Keratinocyte (primary cell): ENCODE results near the gene CDK17. TPM values are rescaled to one million over a fixed set of nuclear protein-coding genes. Genes with fewer than 3 reads are reported as not detected.

Source experiments
- DNase-seq: peaks from one replicate; pipeline ENCODE4 v3.0.0-alpha.2; 2011; ENCODE audit warnings: low read depth, missing footprints, low spot score
- FAIRE-seq: peaks from 2 replicates; lab custom pipeline; 2011; peaks lifted over from hg19 to GRCh38; lab: Jason Lieb, UNC
- H2AFZ ChIP-seq: 2 replicates; pipeline ENCODE4 v1.6.0; 2012; ENCODE audit warnings: low read length, control low read depth, inconsistent platforms; ENCODE audit not compliant: control insufficient read depth
- H3K27ac ChIP-seq: 2 replicates; pipeline ENCODE4 v1.5.1; 2011; ENCODE audit warnings: low read length; ENCODE audit not compliant: control insufficient read depth, insufficient read depth
- H3K27me3 ChIP-seq: 3 replicates; pipeline ENCODE4 v1.6.0; 2011; ENCODE audit warnings: low read length; ENCODE audit not compliant: control insufficient read depth, insufficient read depth; ENCODE audit errors: extremely low read depth
- H3K36me3 ChIP-seq, 2 experiments: 2 replicates in 1 of 2; 3 replicates in 1 of 2; pipeline ENCODE4 v1.5.1; 2011; ENCODE audit warnings: low read length in 2 of 2, mild to moderate bottlenecking in 1 of 2; ENCODE audit not compliant: control insufficient read depth in 2 of 2, insufficient read depth in 2 of 2; ENCODE audit errors: extremely low read depth in 1 of 2
- H3K4me1 ChIP-seq: 3 replicates; pipeline ENCODE4 v1.5.1; 2011; ENCODE audit warnings: low read length; ENCODE audit not compliant: control insufficient read depth, insufficient read depth; ENCODE audit errors: extremely low read depth
- H3K4me2 ChIP-seq: 3 replicates; pipeline ENCODE4 v1.6.0; 2011; ENCODE audit warnings: low read depth, low read length; ENCODE audit not compliant: control insufficient read depth, insufficient read depth; ENCODE audit errors: extremely low read depth
- H3K4me3 ChIP-seq, 3 experiments: fragments of 200-600 bp in 1 of 3; sonication (generic) in 1 of 3; 2 replicates in 2 of 3; 3 replicates in 1 of 3; pipeline ENCODE4 v1.5.1; 2011 to 2016; ENCODE audit warnings: low read length in 3 of 3, mild to moderate bottlenecking in 3 of 3, control low read depth in 2 of 3, inconsistent platforms in 1 of 3, low read depth in 1 of 3, mixed read lengths in 1 of 3, mixed run types in 1 of 3, moderate library complexity in 1 of 3; ENCODE audit not compliant: control insufficient read depth in 2 of 3, insufficient read depth in 2 of 3; ENCODE audit errors: extremely low read depth in 1 of 3
- H3K79me2 ChIP-seq: 2 replicates; pipeline ENCODE4 v1.6.0; 2012; ENCODE audit warnings: low read length; ENCODE audit not compliant: control insufficient read depth, insufficient read depth
- H3K9ac ChIP-seq: 3 replicates; pipeline ENCODE4 v1.6.0; 2011; ENCODE audit warnings: low read length; ENCODE audit not compliant: control insufficient read depth, insufficient read depth; ENCODE audit errors: extremely low read depth
- H3K9me1 ChIP-seq: 3 replicates; pipeline ENCODE4 v1.6.0; 2011; ENCODE audit warnings: low read length; ENCODE audit not compliant: control insufficient read depth, insufficient read depth; ENCODE audit errors: extremely low read depth
- H3K9me3 ChIP-seq: 2 replicates; pipeline ENCODE4 v1.5.1; 2012; ENCODE audit warnings: low read depth, low read length; ENCODE audit not compliant: control insufficient read depth
- H4K20me1 ChIP-seq: 3 replicates; pipeline ENCODE4 v1.6.0; 2011; ENCODE audit warnings: low read length; ENCODE audit not compliant: control insufficient read depth, insufficient read depth; ENCODE audit errors: extremely low read depth
- EZH2 ChIP-seq: IDR thresholded peaks from one replicate; pipeline ENCODE4 v1.6.1; 2012; ENCODE audit warnings: inconsistent platforms, mild to moderate bottlenecking, low read length, moderate library complexity
- dilution Hi-C: fragments of 300-500 bp; cut with MboI; formaldehyde crosslinking; loops from one replicate; pipeline ENCODE4 v1.7.0; 2020; ENCODE audit warnings: low sequenced_read_pairs; ENCODE audit not compliant: extremely low pct_ligation_motif_present
- polyA plus RNA-seq, 5 experiments: library from polyadenylated mRNA; depleted of rRNA in 3 of 5; stranded (reverse) in 3 of 5; stranded (forward) in 1 of 5; unstranded in 1 of 5; fragments of >200 nt; gene quantifications; 1 replicate in 1 of 5; 2 replicates in 3 of 5; 3 replicates in 1 of 5; pipeline versions ENCODE4 v1.2.1 to v1.2.3, GENCODE V29; 2011 to 2012; ENCODE audit warnings: missing spikeins in 2 of 5, low read depth in 1 of 5, low replicate concordance in 1 of 5
- TF ChIP-seq, protein P1 (sequence below), 3 experiments: IDR thresholded peaks in 1 of 3; conservative IDR thresholded peaks in 1 of 3; optimal IDR thresholded peaks in 1 of 3; 2 replicates in 2 of 3; 3 replicates in 1 of 3; pipeline versions ENCODE3 to v1.5.1; 2011; ENCODE audit warnings: low read length in 3 of 3, mild to moderate bottlenecking in 3 of 3, moderate library complexity in 2 of 3, control low read depth in 1 of 3, inconsistent platforms in 1 of 3; ENCODE audit not compliant: insufficient read depth in 2 of 3; ENCODE audit errors: extremely low read depth in 1 of 3

Gene CDK17
- polyA plus RNA-seq, 1 donor (not counting 4 experiments of a cell fraction or from before 2014, with no cell fraction given) = 33.0 TPM

DNA sequence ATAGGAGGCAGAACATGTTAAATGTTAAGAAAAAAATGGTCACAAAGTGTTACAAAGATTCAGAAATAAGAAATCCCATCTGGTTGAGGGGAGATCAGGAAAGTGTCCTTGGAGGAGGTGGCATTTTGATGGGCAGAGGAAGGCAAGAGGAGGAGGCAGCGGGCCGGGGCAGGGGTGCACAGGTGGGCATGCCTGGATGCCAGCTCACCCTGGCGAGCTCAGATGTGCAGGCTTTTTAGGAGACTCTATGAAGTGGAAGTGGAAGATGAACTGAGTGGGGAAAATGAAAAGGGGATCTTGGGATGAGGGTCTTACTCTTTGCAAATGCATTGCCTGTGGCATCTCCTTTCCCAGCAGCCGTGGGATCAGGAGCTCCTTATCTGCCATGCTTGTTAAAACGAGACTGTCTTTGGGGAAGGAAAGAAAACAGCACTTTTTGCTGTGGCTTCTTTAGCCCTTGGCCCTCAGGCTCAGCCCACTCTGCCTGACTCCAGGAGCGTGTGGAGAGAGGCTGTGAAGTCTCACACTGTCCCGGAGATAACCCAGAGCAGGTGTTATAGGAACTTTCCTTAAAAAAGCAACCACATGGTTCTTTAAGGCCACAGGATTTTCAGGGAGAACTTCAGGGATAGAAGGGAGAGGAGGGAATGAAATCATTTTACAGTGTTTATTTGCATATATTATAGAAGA lies 143.4 kb downstream of the CDK17 start:
- no peak for FAIRE-seq
- H3K9me1 ChIP-seq = peaks cover 2% of the 10 kb centered on the region
- no peaks in the 10 kb centered on the region for H3K27me3 ChIP-seq
- dilution Hi-C loops = no loop called here
- no peak overlapping the region for H3K4me3 ChIP-seq
- H4K20me1 ChIP-seq = peaks cover 8% of the 10 kb centered on the region
- no peak for DNase-seq
- H3K4me2 ChIP-seq = no peak overlapping the region
- no peaks in the 10 kb centered on the region for H3K4me1 ChIP-seq
- no peak overlapping the region for H3K9ac ChIP-seq
- H3K9me3 ChIP-seq = no peaks in the 10 kb centered on the region
- TF ChIP-seq, protein P1, sequence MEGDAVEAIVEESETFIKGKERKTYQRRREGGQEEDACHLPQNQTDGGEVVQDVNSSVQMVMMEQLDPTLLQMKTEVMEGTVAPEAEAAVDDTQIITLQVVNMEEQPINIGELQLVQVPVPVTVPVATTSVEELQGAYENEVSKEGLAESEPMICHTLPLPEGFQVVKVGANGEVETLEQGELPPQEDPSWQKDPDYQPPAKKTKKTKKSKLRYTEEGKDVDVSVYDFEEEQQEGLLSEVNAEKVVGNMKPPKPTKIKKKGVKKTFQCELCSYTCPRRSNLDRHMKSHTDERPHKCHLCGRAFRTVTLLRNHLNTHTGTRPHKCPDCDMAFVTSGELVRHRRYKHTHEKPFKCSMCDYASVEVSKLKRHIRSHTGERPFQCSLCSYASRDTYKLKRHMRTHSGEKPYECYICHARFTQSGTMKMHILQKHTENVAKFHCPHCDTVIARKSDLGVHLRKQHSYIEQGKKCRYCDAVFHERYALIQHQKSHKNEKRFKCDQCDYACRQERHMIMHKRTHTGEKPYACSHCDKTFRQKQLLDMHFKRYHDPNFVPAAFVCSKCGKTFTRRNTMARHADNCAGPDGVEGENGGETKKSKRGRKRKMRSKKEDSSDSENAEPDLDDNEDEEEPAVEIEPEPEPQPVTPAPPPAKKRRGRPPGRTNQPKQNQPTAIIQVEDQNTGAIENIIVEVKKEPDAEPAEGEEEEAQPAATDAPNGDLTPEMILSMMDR (optimal IDR thresholded peaks at IDR 0.05 in 1 of 3, IDR thresholded peaks at IDR 0.05 in 1 of 3, conservative IDR thresholded peaks at IDR 0.05 in 1 of 3; ENCODE audit: extremely low read depth in 1 of 3, insufficient read depth in 2 of 3, low read length in 3 of 3) = no peak
- TF ChIP-seq EZH2 = no peak
- H2AFZ ChIP-seq = no peak overlapping the region
- H3K27ac ChIP-seq = no peak overlapping the region
- peaks cover 16 to 34% of the 10 kb centered on the region in 2 experiments for H3K36me3 ChIP-seq
- H3K79me2 ChIP-seq = peaks cover 69% of the 10 kb centered on the region

DNA sequence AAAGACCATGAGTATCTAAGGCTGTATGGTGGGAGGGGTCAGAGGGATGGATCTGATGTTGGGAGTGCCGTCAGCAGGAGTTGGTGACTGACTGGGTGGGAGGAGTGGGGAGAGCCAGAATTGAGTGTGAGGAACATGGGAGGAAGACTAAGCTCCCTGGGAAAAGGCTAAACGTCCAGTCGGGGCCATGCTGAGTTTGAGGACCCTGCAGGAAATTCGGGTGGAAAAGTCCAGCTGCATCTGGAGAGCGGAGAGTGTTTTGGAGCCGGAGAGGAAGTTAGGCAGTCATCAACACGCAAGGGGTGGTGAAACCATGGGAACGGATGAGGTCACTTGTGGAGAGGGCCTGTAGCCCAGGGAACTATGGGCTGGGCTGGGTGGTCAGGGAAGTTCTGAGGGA lies 145.2 kb downstream of the CDK17 start:
- Histone ChIP-seq H2AFZ (no peak overlapping the region), H3K9me1 (peaks cover 2% of the 10 kb centered on the region), H3K9ac (no peak overlapping the region), H4K20me1 (peaks cover 12% of the 10 kb centered on the region), H3K4me3 (no peak overlapping the region), H3K9me3 (no peaks in the 10 kb centered on the region), H3K36me3 (peaks cover 15 to 41% of the 10 kb centered on the region in 2 experiments), H3K4me1 (no peaks in the 10 kb centered on the region), H3K4me2 (no peak overlapping the region), H3K79me2 (peaks cover 83% of the 10 kb centered on the region), H3K27me3 (no peaks in the 10 kb centered on the region), H3K27ac (no peak overlapping the region)
- no peak for FAIRE-seq
- DNase-seq = no peak
- TF ChIP-seq EZH2 = no peak
- TF ChIP-seq, protein P1 (optimal IDR thresholded peaks at IDR 0.05 in 1 of 3, IDR thresholded peaks at IDR 0.05 in 1 of 3, conservative IDR thresholded peaks at IDR 0.05 in 1 of 3; ENCODE audit: extremely low read depth in 1 of 3, insufficient read depth in 2 of 3, low read length in 3 of 3) = no peak
- dilution Hi-C loops = no loop called here
